Liver (tissue), 3 donors: ENCODE results near the gene CPT1A.

Experiments used
- EGR1 ChIP-seq, 2 donors: IDR thresholded peaks; 2 replicates each; pipeline ENCODE4 v1.6.1; 2016 to 2018; ENCODE audit warnings: antibody characterized with exemption in 2 of 2, low read depth in 2 of 2
- GABPA ChIP-seq, 2 donors: IDR thresholded peaks in 1 of 2; conservative IDR thresholded peaks in 1 of 2; 2 replicates each; pipeline ENCODE4 v1.6.1; 2016; ENCODE audit warnings: antibody characterized with exemption in 2 of 2, mild to moderate bottlenecking in 1 of 2, moderate library complexity in 1 of 2
- HNF4A ChIP-seq, 2 donors: conservative IDR thresholded peaks; 2 replicates each; pipeline ENCODE4 v1.6.1; 2016; ENCODE audit warnings: antibody characterized with exemption in 2 of 2, mild to moderate bottlenecking in 2 of 2
- JUND ChIP-seq, 2 donors: IDR thresholded peaks; 2 replicates each; pipeline ENCODE4 v1.6.1; 2016; ENCODE audit warnings: antibody characterized with exemption in 2 of 2
- NR2F2 ChIP-seq: IDR thresholded peaks from 2 replicates; pipeline ENCODE4 v1.6.1; 2016; ENCODE audit warnings: antibody characterized with exemption
- RAD21 ChIP-seq, 2 donors: IDR thresholded peaks; 2 replicates each; pipeline ENCODE4 v1.6.1; 2016; ENCODE audit warnings: antibody characterized with exemption in 2 of 2, mild to moderate bottlenecking in 2 of 2
- RXRA ChIP-seq, 2 donors: IDR thresholded peaks; 2 replicates each; pipeline ENCODE4 v1.6.1; 2017 to 2018; ENCODE audit warnings: antibody characterized with exemption in 2 of 2, mild to moderate bottlenecking in 1 of 2
- SP1 ChIP-seq: IDR thresholded peaks from 2 replicates; pipeline ENCODE4 v1.6.1; 2018; ENCODE audit warnings: antibody characterized with exemption, mild to moderate bottlenecking
- TAF1 ChIP-seq: conservative IDR thresholded peaks from 2 replicates; pipeline ENCODE4 v1.6.1; 2016; ENCODE audit warnings: antibody characterized with exemption, mild to moderate bottlenecking
- YY1 ChIP-seq: IDR thresholded peaks from 2 replicates; pipeline ENCODE4 v1.6.1; 2016; ENCODE audit warnings: antibody characterized with exemption, mild to moderate bottlenecking
- TF ChIP-seq, protein P1 (sequence below): IDR thresholded peaks from 2 replicates; pipeline ENCODE4 v1.6.1; 2016; ENCODE audit warnings: antibody characterized with exemption
- TF ChIP-seq, protein P2 (sequence below): fragments of 150-350 bp; IDR thresholded peaks from 2 replicates; pipeline ENCODE4 v1.5.1; 2017; ENCODE audit warnings: improper control_type of control experiment, low read depth, low read length; ENCODE audit not compliant: missing input control
- TF ChIP-seq, protein P3 (sequence below): IDR thresholded peaks from 2 replicates; pipeline ENCODE4 v1.6.1; 2016; ENCODE audit warnings: antibody characterized with exemption
- TF ChIP-seq, protein P4 (sequence below): IDR thresholded peaks from 2 replicates; pipeline ENCODE4 v1.6.1; 2016; ENCODE audit warnings: antibody characterized with exemption, mild to moderate bottlenecking
- donor health status: healthy.
- donor health status: healthy.

DNA sequence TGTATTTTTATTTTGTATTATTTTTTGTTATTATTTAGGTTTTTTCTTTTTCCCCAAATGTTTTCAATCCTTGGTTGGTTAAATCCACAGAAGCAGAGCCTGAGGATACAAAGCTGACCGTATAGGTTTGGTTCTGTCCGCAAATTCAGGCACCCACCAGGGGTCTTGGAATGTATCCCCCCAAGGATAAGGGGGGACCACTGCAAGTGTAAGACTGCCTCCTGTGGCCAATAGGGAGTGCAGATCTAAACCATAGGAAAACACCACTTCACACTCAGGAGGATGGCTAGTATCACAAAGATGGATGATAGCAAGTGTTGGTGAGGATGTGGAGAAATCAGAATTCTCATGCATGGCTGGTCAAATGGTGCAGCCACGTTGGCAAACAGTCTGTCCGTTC lies 20.0 kb downstream of the CPT1A start:
- TF ChIP-seq, protein P1, sequence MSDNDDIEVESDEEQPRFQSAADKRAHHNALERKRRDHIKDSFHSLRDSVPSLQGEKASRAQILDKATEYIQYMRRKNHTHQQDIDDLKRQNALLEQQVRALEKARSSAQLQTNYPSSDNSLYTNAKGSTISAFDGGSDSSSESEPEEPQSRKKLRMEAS = no peak
- TF ChIP-seq, protein P2, sequence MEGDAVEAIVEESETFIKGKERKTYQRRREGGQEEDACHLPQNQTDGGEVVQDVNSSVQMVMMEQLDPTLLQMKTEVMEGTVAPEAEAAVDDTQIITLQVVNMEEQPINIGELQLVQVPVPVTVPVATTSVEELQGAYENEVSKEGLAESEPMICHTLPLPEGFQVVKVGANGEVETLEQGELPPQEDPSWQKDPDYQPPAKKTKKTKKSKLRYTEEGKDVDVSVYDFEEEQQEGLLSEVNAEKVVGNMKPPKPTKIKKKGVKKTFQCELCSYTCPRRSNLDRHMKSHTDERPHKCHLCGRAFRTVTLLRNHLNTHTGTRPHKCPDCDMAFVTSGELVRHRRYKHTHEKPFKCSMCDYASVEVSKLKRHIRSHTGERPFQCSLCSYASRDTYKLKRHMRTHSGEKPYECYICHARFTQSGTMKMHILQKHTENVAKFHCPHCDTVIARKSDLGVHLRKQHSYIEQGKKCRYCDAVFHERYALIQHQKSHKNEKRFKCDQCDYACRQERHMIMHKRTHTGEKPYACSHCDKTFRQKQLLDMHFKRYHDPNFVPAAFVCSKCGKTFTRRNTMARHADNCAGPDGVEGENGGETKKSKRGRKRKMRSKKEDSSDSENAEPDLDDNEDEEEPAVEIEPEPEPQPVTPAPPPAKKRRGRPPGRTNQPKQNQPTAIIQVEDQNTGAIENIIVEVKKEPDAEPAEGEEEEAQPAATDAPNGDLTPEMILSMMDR = no peak
- TF ChIP-seq HNF4A (conservative IDR thresholded peaks at IDR 0.05) (no peak), SP1 (no peak), EGR1 (IDR thresholded peaks at IDR 0.05; ENCODE audit: low read depth in 2 of 2) (no peak), RXRA (IDR thresholded peaks at IDR 0.05) (no peak), YY1 (no peak), TAF1 (no peak), GABPA (IDR thresholded peaks at IDR 0.05 in 1 of 2, conservative IDR thresholded peaks at IDR 0.05 in 1 of 2) (no peak), NR2F2 (no peak), JUND (IDR thresholded peaks at IDR 0.05) (no peak), RAD21 (IDR thresholded peaks at IDR 0.05) (no peak)
- TF ChIP-seq, protein P3, sequence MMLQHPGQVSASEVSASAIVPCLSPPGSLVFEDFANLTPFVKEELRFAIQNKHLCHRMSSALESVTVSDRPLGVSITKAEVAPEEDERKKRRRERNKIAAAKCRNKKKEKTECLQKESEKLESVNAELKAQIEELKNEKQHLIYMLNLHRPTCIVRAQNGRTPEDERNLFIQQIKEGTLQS = no peak
- TF ChIP-seq, protein P4, sequence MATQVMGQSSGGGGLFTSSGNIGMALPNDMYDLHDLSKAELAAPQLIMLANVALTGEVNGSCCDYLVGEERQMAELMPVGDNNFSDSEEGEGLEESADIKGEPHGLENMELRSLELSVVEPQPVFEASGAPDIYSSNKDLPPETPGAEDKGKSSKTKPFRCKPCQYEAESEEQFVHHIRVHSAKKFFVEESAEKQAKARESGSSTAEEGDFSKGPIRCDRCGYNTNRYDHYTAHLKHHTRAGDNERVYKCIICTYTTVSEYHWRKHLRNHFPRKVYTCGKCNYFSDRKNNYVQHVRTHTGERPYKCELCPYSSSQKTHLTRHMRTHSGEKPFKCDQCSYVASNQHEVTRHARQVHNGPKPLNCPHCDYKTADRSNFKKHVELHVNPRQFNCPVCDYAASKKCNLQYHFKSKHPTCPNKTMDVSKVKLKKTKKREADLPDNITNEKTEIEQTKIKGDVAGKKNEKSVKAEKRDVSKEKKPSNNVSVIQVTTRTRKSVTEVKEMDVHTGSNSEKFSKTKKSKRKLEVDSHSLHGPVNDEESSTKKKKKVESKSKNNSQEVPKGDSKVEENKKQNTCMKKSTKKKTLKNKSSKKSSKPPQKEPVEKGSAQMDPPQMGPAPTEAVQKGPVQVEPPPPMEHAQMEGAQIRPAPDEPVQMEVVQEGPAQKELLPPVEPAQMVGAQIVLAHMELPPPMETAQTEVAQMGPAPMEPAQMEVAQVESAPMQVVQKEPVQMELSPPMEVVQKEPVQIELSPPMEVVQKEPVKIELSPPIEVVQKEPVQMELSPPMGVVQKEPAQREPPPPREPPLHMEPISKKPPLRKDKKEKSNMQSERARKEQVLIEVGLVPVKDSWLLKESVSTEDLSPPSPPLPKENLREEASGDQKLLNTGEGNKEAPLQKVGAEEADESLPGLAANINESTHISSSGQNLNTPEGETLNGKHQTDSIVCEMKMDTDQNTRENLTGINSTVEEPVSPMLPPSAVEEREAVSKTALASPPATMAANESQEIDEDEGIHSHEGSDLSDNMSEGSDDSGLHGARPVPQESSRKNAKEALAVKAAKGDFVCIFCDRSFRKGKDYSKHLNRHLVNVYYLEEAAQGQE = no peak
